Astrocyte (in vitro differentiated cells and primary cell): ENCODE data around the gene ATAD2B. TPM values are rescaled to one million over a fixed set of nuclear protein-coding genes. Genes with fewer than 3 reads are reported as not detected.

ENCODE experiments used
- DNase-seq: peaks from one replicate; pipeline ENCODE4 v3.0.0-alpha.2; 2010; ENCODE audit warnings: low read depth
- FAIRE-seq: peaks from 2 replicates; lab custom pipeline; 2011; peaks lifted over from hg19 to GRCh38; lab: Jason Lieb, UNC
- H2AFZ ChIP-seq: 2 replicates; pipeline ENCODE4 v1.6.0; 2012; ENCODE audit warnings: low read depth, low read length, inconsistent platforms
- H3K27ac ChIP-seq: 2 replicates; pipeline ENCODE4 v1.5.1; 2011; ENCODE audit warnings: low read depth, low read length, inconsistent platforms
- H3K27me3 ChIP-seq: 2 replicates; pipeline ENCODE4 v1.6.0; 2011; ENCODE audit warnings: low read length, inconsistent platforms; ENCODE audit not compliant: insufficient read depth
- H3K36me3 ChIP-seq: 2 replicates; pipeline ENCODE4 v1.5.1; 2011; ENCODE audit warnings: low read length, inconsistent platforms; ENCODE audit not compliant: insufficient read depth
- H3K4me1 ChIP-seq: 2 replicates; pipeline ENCODE4 v1.5.1; 2011; ENCODE audit warnings: low read length, inconsistent platforms; ENCODE audit not compliant: insufficient read depth
- H3K4me2 ChIP-seq: 2 replicates; pipeline ENCODE4 v1.6.0; 2012; ENCODE audit warnings: low read length, inconsistent platforms
- H3K4me3 ChIP-seq: 2 replicates; pipeline ENCODE4 v1.5.1; 2011; ENCODE audit warnings: low read depth, mild to moderate bottlenecking, low read length, inconsistent platforms; ENCODE audit not compliant: insufficient read depth
- H3K79me2 ChIP-seq: 2 replicates; pipeline ENCODE4 v1.6.0; 2012; ENCODE audit warnings: mild to moderate bottlenecking, low read length, inconsistent platforms; ENCODE audit not compliant: insufficient read depth
- H3K9ac ChIP-seq: 2 replicates; pipeline ENCODE4 v1.6.0; 2012; ENCODE audit warnings: mild to moderate bottlenecking, low read length, inconsistent platforms
- H3K9me3 ChIP-seq: 2 replicates; pipeline ENCODE4 v1.5.1; 2012; ENCODE audit warnings: low read depth, mild to moderate bottlenecking, low read length, inconsistent platforms; ENCODE audit not compliant: insufficient read depth
- H4K20me1 ChIP-seq: 2 replicates; pipeline ENCODE4 v1.6.0; 2012; ENCODE audit warnings: low read length, inconsistent platforms; ENCODE audit not compliant: insufficient read depth
- H3K27ac Mint-ChIP-seq: one replicate; pipeline ENCODE4 v1.8.0; 2021; ENCODE audit warnings: mild to moderate bottlenecking, mixed read lengths; ENCODE audit not compliant: unreplicated experiment
- H3K27me3 Mint-ChIP-seq: one replicate; pipeline ENCODE4 v1.8.0; 2021; ENCODE audit warnings: low read depth, mixed read lengths; ENCODE audit not compliant: unreplicated experiment
- H3K36me3 Mint-ChIP-seq: one replicate; pipeline ENCODE4 v1.8.0; 2021; ENCODE audit warnings: low read depth, mixed read lengths; ENCODE audit not compliant: unreplicated experiment
- H3K4me1 Mint-ChIP-seq: one replicate; pipeline ENCODE4 v1.8.0; 2021; ENCODE audit warnings: low read depth, mixed read lengths; ENCODE audit not compliant: unreplicated experiment
- H3K4me3 Mint-ChIP-seq: one replicate; pipeline ENCODE4 v1.8.0; 2021; ENCODE audit warnings: mild to moderate bottlenecking, moderate library complexity, mixed read lengths; ENCODE audit not compliant: unreplicated experiment
- H3K9me3 Mint-ChIP-seq: one replicate; pipeline ENCODE4 v1.8.0; 2021; ENCODE audit warnings: mild to moderate bottlenecking, mixed read lengths; ENCODE audit not compliant: unreplicated experiment
- CTCF ChIP-seq: IDR thresholded peaks from 2 replicates; pipeline ENCODE4 v1.5.1; 2011; ENCODE audit warnings: low read depth, mild to moderate bottlenecking, inconsistent platforms, low read length, moderate library complexity; ENCODE audit not compliant: insufficient read depth
- EZH2 ChIP-seq: IDR thresholded peaks from 2 replicates; pipeline ENCODE4 v1.6.1; 2012; ENCODE audit warnings: mild to moderate bottlenecking, low read length, inconsistent platforms; ENCODE audit not compliant: insufficient read depth
- total RNA-seq: library from RNA; stranded (reverse); gene quantifications from 2 replicates; pipeline ENCODE4 v1.2.1, GENCODE V29; 2021

ATAD2B gene
- total RNA-seq, 1 donor from 2014 or later, result 12.2 TPM

DNA sequence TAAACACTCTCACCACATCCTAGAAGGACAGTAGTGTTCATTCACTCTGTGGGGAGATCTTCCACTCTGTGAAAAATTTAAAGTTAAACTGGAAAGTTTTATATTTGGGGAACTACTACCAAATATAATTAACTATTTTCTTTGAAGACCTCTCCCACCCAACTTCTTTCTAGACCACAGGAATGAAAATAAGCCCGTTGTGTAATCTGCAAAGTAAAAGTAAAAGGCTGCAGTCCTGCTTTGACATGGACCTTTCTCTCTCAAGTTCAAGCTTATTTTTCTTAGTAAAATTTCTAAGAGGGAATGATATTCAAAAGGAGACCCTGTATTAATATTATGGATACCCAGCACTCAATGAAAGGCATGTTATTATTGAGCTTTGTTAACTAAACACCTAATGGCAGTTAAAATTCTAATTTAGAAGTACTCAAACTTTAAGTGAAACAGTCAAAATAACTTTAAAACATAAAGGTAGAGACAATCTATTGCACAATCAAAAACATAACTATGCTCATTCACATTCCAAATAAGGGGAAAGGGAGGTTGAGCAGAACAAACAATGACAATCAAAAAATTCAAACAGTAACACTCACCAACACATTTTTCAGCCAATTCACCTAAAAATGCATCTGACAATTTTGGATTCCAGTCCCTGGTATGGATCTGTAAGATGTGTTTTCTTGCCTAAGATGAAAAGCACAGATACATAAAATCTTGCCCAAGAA is 98.5 kb downstream of the ATAD2B start:
- Mint-ChIP-seq H3K4me3 (no peak overlapping the region), H3K27ac (no peak overlapping the region), H3K36me3 (no peaks in the 10 kb centered on the region), H3K9me3 (no peaks in the 10 kb centered on the region), H3K27me3 (no peaks in the 10 kb centered on the region), H3K4me1 (peaks cover 11% of the 10 kb centered on the region)
- H3K9me3 ChIP-seq, result no peaks in the 10 kb centered on the region
- H3K79me2 ChIP-seq, result no peaks in the 10 kb centered on the region
- H3K4me3 ChIP-seq, result no peak overlapping the region
- no peak for FAIRE-seq
- no peaks in the 10 kb centered on the region for H3K27me3 ChIP-seq
- TF ChIP-seq EZH2, result no peak
- TF ChIP-seq CTCF, result no peak
- H3K4me2 ChIP-seq, result peak overlapping the region; percentile 2
- no peaks in the 10 kb centered on the region for H3K4me1 ChIP-seq
- peak; percentile 18 for DNase-seq
- H3K9ac ChIP-seq, result no peak overlapping the region
- no peaks in the 10 kb centered on the region for H3K36me3 ChIP-seq
- H2AFZ ChIP-seq, result no peak overlapping the region
- peaks cover 3% of the 10 kb centered on the region for H4K20me1 ChIP-seq
- no peak overlapping the region for H3K27ac ChIP-seq

DNA sequence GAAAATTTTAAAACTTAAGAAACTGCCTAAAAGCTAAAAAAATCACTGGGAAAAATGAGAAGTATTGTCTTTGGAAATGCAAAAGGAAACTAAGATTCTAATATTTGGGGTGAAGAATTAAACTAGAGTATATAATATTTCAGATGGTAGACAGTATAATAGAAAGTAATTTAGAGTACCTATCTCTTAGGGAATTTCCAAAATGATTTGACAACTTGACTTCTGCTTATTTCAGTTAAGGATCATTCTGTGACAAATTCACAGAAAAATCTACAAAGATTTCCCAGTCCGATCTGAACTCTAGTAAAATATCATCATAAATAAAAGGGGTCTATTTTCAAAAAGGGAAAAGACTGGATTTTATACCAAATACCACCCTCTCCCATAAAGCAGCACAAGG is 99.6 kb downstream of the ATAD2B start:
- H4K20me1 ChIP-seq, result no peaks in the 10 kb centered on the region
- H3K79me2 ChIP-seq, result no peaks in the 10 kb centered on the region
- H3K36me3 ChIP-seq, result no peaks in the 10 kb centered on the region
- no peak overlapping the region for H3K4me2 ChIP-seq
- H3K27me3 ChIP-seq, result no peaks in the 10 kb centered on the region
- no peaks in the 10 kb centered on the region for H3K36me3 Mint-ChIP-seq
- no peak overlapping the region for H2AFZ ChIP-seq
- DNase-seq (no peak), FAIRE-seq (no peak)
- H3K27ac Mint-ChIP-seq, result no peak overlapping the region
- no peak overlapping the region for H3K9ac ChIP-seq
- no peak overlapping the region for H3K27ac ChIP-seq
- no peak overlapping the region for H3K4me3 Mint-ChIP-seq
- no peak overlapping the region for H3K4me3 ChIP-seq
- no peaks in the 10 kb centered on the region for H3K27me3 Mint-ChIP-seq
- H3K9me3 Mint-ChIP-seq, result no peaks in the 10 kb centered on the region
- TF ChIP-seq EZH2 (no peak), CTCF (no peak)
- H3K4me1 Mint-ChIP-seq, result peaks cover 11% of the 10 kb centered on the region
- no peaks in the 10 kb centered on the region for H3K4me1 ChIP-seq
- no peaks in the 10 kb centered on the region for H3K9me3 ChIP-seq

GRCh38 chr2:23826771-23827170 is 100.2 kb downstream of the ATAD2B start:
- Histone ChIP-seq H3K9me3 (no peaks in the 10 kb centered on the region), H4K20me1 (no peaks in the 10 kb centered on the region), H3K27ac (no peak overlapping the region), H3K79me2 (no peaks in the 10 kb centered on the region), H3K9ac (no peak overlapping the region), H3K27me3 (no peaks in the 10 kb centered on the region), H3K4me3 (no peak overlapping the region), H2AFZ (no peak overlapping the region), H3K4me1 (no peaks in the 10 kb centered on the region), H3K4me2 (no peak overlapping the region), H3K36me3 (no peaks in the 10 kb centered on the region)
- DNase-seq (no peak), FAIRE-seq (peak; percentile 29)
- Mint-ChIP-seq H3K36me3 (no peaks in the 10 kb centered on the region), H3K9me3 (no peaks in the 10 kb centered on the region), H3K4me1 (peaks cover 11% of the 10 kb centered on the region), H3K27me3 (no peaks in the 10 kb centered on the region), H3K27ac (no peak overlapping the region), H3K4me3 (no peak overlapping the region)
- no peak for TF ChIP-seq CTCF
- TF ChIP-seq EZH2, result no peak
